ENCODE results near the gene RPL27. TPM values are rescaled to one million over a fixed set of nuclear protein-coding genes. Genes with fewer than 3 reads are reported as not detected.
"Not testable (repeated sequence)": the region's sequence is repeated elsewhere in the genome, so short reads cannot be mapped to it uniquely, and the experiment has no call there.

Gene RPL27
- total RNA-seq, 1 donor from 2014 or later = 851 TPM

DNA sequence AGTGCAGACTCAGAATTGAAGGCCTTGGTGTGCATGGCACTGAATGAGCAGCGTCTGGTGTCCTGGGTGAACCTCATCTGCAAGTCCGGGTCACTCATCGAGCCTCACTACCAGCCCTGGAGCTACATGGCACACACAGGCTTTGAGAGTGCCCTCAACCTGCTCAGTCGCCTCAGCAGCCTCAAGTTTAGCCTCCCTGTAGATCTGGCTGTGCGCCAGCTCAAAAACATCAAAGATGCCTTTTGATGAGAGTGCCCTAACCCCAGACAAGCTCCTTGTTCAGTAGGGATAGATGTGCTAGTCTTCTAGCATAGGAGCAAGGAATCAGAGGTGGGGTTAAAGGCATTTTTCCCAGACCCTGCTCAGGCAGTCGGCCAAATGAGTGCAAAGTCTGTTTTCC is 6.7 kb upstream of the RPL27 start:
- intact Hi-C loops (cut with micrococcal nuclease) = no loop called here

DNA sequence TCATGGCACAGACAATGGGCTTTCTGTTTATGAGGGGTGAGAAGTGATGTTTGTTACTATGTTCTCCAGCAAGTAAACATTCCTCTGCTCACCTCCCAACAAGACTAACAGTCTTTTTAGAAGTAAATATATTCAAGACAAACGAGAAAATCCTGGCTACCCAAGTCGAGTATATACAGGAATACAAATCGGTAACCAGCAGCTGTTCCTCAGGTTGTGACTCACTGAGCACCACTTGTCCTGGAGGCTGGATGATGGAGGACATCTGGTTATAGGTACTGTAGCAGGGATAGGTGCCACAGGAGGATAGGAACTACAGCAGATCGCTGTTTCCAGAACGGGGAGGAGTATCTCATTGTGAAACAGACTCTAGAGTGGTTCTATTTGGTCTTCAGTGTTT is 5.3 kb upstream of the RPL27 start:
- intact Hi-C loops (cut with micrococcal nuclease) = no loop called here

DNA sequence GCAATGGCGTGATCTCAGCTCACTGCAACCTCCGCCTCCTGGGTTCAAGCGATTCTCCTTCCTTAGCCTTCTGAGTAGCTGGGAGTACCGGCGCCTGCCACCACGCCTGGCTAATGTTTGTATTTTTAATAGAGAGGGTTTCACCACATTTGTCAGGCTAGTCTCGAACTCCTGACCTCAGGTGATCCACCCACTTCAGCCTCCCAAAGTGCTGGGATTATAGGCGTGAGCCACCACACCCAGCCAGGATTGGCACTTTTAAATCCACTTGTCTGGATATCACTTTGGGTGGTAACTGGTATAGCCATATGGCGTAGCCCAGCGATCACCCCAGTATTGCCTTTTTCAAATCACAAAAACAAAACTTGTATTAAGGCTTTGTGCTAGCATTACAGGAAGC is 4.3 kb upstream of the RPL27 start:
- intact Hi-C loops (cut with micrococcal nuclease) = not testable (repeated sequence)

DNA sequence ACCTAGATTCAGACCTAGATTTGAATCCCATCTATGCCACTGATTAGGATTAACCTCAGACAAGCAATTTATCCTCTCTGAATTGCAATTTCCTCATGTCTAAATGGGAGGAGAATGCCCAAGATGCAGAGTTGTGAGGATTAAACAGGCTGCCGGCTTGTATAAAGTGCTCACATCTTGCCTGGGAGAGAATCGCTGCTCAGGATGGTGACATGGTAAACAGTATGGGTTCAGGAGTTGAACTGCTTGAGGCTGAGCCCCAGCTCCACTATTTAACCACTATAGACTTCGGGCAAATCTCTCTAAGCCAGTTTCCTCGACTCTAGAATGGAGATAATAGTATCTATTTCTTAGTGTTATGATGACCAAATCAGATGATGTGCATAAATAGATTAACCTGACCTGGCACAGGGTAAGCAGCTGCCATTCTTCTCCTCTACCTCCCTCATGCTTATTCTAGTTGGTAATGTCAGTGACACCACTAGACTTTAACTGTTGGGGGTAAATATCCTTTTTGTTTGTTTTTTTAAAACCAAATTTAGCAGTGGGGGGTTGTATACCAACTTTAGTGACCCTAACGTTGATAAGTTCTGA is 732 bp upstream of the RPL27 start:
- intact Hi-C loops (cut with micrococcal nuclease) = loop anchor here (1.0 kb wide), 1 partner anchor 320 kb away; no protein-coding TSS in a partner anchor

DNA sequence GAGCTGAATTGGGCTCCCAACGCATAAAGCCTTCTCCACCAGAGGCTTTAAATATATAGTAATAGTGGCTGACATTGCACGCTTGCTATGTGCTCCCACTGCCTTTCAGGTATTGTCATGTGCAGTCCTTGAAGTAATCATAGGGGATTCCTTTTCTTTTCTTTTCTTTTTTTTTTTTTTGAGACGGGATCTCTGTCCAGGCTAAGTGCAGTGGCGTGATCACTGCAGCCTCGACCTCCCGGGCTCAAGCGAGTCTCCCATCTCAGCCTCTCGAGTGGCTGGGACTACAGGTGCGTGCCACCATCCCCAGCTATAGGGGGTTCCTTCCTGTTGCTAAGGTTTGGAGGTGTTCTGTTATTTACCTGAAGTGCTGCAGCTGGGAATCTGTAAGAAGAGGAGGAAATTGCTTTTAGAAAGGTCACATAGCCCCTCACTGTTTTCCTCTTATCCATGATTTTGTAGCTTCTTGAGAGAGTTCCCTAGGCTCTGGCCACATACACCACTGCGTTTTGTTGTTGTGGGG is 845 bp downstream of the RPL27 start:
- intact Hi-C loops (cut with micrococcal nuclease) = loop anchor here (2.0 kb wide), 2 partner anchors 362 to 390 kb away; partner anchors contain the start of genes RETREG3 and TUBG1

DNA sequence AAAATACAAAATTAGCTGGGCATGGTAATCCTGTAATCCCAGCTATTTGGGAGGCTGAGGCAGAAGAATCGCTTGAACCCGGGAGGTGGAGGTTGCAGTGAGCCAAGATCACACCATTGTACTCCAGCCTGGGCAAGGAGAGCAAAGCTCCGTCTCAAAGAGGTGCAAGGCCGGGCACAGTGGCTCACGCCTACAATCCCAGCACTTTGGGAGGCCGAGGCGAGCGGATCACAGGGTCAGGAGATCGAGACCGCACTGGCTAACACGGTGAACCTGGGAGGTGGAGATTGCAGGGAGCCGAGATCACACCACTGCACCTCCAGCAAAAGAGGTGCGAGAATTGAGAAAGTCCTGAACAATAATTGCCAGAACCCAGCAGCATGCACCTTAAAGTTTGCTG is 2.7 kb downstream of the RPL27 start:
- intact Hi-C loops (cut with micrococcal nuclease) = not testable (repeated sequence)

DNA sequence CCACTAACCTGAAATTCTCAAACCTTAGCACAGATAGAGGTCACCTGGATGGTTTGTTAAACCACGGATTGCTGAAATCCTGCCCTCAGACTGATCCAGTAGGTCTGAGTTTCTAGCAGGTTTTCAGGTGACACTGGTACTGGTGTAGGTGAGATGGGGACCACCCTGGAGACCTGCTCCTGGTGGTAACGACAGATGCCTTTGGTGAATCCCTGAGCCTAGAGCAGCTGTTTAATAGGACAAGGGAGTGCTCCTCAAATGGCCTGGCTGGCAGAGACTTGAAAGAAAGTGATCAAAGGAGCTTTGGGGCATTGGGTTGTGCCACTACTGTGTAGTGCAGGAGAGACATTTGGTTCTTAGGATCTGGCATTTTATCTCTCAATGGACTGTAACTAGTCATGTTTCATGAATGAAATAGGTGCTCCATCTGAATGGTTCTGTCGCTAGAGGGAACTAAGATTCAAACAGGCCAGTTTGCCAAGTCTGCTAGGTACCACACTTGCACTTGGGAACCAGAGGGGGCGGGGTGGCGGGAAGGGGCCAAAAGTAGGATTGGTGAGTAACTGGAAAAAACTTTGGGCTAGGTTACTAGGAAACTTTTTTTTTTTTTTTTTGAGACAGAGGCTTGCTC is 5.4 kb downstream of the RPL27 start:
- intact Hi-C loops (cut with micrococcal nuclease) = no loop called here

DNA sequence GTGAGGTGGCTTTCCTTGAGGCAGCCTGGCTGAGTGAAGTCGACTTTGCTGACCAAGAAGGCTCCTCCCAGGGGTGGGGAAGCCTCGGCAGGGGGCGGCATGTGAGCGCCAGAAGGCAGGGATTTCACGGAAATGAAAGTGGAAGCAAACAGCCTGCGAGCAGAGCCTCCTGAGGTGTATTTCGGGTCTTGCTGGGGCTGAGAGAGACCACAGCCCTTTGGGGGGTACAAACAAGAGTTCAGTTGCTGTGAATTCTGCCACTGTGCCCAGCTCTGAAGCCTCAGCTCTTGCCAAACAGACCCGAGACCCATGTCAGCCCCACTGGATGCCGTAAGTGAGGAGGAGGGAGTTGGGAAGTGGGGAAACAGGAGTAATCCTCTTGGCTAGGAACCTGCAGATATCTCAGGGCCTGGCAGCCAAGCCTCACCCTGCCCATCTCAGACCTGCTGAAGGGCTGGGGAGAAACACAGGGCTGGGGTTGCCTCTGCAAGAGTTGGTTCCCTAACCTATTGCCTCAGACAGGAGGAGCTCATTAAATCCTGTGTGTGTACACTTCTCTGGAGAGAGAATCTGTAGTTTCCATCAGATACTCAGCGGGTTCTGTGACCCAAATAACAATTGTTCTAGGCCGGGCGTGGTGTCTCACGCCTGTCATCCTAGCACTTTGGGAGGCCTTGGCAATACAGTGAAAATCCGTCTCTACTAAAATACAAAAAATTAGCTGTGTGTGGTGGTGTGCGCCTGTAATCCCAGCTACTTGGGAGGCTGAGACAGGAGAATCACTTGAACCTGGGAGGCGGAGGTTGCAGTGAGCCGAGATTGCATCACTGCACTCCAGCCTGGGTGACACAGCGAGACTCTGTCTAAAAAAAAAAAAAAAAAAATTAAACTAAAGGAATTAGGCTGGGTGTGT is 8.7 kb downstream of the RPL27 start, which contains the start of gene IFI35:
IFI35 (plus strand) TSS at position 146 of the 913 bp plus-strand sequence; CDS start at position 310, 164 bp downstream.
- intact Hi-C loops (cut with micrococcal nuclease) = loop anchor here (1.0 to 2.0 kb wide), 7 partner anchors 9 to 353 kb away; partner anchors contain the start of genes AARSD1, BRCA1, PTGES3L and RPL27

DNA sequence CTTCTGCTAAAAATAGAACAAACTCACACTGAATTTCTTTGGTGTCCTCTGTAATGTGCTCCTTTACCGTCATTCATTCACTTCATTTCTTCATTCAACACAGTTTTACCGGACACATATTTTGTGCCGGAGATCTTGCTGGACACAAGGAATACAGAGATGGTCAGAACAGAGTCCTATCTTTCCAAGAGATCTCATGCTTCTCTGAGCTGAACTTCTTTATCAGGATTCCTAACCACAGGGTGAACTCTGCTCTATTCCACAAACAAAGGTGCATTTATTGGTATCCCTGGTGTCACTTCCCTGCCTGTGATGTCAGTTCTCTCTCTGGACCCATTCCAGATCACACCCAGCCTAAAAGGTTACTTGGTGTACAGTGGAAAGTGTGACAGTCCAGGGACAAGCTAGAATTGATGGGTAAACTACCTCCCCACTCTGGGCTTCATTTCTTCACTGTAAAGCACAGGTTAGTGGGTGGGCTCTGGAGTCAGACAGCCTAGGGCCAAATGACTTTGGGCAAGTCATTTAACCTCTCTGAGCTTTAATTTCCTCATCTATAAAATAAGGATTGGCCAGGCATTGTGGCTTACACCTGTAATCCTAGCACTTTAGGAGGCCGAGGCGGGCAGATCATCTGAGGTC is 12.6 kb downstream of the RPL27 start:
- intact Hi-C loops (cut with micrococcal nuclease) = no loop called here

DNA sequence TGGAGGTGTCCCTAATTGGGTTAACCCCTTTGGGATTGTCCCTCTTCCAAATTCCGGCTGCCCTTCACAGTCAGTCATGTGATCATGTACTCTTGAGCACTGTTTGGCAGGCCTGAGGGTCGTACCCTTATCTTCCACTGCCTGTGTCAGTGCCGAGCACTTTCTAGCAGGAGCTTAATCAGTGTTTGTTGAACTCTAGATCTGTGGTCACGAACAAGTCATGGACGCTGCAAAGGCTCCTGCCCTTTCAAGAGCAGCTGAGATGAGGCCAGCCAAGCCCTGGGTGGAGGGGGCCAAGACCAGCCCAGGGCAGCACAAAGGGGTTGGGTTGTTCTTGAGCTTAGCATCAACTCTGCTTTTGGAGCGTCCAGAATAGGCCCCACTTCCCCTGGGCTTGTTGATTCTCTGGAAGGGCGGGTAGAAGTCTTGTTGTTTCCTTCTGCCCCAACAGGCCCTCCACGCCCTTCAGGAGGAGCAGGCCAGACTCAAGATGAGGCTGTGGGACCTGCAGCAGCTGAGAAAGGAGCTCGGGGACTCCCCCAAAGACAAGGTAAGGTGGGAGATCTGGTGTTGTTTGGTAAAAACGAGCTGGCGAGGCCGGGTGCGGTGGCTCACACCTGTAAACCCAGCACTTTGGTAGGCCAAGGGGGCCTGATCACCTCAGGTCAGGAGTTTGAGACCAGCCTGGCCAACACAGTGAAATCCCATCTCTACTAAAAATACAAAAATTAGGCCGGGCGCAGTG is 13.7 kb downstream of the RPL27 start:
- intact Hi-C loops (cut with micrococcal nuclease) = no loop called here

DNA sequence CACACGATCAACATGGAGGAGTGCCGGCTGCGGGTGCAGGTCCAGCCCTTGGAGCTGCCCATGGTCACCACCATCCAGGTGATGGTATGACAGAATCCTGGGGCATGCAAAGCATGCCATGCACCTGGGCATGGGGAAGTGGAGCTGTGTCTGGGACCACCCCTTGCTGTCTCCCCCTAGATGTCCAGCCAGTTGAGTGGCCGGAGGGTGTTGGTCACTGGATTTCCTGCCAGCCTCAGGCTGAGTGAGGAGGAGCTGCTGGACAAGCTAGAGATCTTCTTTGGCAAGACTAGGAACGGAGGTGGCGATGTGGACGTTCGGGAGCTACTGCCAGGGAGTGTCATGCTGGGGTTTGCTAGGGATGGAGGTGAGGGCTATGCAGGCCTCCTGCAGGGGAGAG is 15.1 kb downstream of the RPL27 start:
- intact Hi-C loops (cut with micrococcal nuclease) = no loop called here

DNA sequence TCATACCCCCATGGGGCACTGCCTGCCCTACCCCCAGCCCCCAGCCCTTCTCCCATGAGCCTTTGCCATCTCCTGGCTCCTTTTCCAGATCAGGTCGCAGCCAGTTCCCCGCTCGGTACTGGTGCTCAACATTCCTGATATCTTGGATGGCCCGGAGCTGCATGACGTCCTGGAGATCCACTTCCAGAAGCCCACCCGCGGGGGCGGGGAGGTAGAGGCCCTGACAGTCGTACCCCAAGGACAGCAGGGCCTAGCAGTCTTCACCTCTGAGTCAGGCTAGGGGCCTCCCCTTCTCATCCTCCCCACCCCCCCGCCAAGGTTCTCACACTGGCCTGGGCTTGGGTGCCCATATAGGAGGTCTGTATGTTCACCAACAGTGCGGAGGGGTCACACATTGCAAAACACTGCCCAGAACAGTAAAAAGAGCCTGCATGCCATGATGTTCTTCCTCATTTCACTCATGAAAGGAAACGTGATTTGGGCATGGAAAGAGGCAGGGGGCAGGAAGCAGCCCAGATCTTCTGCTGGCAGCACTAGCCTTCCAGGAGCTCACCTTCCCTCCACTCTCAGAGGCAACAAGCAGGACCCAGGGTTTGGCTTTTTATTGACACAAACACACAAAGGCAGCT is 15.9 kb downstream of the RPL27 start:
- intact Hi-C loops (cut with micrococcal nuclease) = no loop called here

DNA sequence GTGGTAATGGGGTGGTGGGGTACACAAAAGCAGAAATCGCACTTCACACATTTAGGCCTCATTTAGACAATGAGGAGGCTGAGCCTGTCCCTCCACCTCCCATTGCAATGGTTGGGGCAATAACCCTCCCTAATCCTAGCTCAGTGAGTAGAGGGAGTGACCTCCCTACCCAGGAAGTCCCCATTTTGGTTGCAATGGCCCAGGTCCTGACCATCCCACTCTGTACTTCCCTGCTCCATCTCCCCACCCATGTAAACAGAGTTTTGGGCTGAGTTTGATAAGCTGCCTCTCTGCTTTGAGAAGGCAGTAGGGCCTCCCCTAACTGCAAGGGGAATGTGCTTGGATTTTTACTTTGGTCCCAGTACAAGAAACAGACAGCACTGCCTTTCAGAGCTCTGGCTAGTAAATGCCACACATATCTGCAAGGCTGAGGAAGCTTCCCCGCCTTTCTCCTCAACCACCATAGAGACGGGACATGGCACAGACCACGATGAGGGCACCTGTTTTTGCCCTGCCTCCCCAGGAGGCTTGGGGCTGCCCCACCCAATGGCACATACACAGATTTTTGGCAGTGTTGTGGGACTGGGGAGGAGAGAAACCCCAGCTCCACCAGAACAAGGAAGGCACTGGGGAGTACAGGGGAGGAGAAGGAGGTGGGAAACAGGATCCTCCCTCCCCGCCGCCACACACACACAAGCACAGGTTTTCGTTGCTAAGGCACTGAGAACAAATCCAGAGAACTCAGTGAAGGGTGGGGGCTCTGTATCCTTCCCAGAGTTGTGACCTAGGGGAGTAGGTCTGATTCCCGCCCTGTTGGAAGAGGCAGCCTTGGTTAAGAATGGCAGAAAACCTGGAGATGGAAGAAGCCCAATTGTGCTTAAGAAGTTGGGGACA is 16.7 kb downstream of the RPL27 start:
- intact Hi-C loops (cut with micrococcal nuclease) = no loop called here

DNA sequence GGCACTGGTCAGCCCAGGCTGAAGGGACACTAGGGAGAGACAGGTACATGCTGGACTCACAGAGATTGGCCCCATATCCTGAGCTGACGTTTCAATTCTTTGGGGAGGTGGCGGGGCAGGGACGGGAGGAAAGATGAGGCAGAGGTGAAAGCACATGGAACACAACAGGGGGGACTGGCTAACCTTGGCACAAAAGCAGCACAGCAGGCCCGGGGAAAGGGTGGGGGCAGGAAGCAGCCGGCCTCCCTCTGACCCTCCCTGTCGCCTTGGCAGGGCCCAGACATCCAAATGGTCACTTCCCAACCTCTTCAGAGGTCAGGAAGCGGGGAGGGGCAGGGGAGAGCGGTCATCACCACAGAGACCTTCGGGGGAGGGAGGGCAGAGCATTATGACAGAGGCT is 17.4 kb downstream of the RPL27 start:
- intact Hi-C loops (cut with micrococcal nuclease) = no loop called here

DNA sequence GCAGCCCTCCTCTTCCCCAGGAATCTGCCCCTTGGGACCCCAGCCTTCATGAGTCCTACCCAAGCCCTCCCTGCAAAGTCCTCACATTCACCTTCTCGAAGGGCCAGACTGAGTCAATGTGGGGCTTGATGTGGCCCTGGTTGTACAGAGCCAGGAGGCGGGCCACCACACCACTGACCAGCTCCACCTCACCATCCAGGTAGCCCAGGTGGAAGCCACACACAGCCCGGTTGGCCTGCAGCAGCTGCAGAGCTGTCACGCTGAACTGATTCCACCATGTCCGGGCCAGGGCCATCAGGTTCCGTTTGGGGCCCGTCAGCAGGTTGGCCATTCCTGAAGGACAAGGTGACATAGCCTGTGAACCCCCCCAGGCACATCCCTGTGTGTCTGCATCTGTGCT is 18.0 kb downstream of the RPL27 start:
- intact Hi-C loops (cut with micrococcal nuclease) = no loop called here

DNA sequence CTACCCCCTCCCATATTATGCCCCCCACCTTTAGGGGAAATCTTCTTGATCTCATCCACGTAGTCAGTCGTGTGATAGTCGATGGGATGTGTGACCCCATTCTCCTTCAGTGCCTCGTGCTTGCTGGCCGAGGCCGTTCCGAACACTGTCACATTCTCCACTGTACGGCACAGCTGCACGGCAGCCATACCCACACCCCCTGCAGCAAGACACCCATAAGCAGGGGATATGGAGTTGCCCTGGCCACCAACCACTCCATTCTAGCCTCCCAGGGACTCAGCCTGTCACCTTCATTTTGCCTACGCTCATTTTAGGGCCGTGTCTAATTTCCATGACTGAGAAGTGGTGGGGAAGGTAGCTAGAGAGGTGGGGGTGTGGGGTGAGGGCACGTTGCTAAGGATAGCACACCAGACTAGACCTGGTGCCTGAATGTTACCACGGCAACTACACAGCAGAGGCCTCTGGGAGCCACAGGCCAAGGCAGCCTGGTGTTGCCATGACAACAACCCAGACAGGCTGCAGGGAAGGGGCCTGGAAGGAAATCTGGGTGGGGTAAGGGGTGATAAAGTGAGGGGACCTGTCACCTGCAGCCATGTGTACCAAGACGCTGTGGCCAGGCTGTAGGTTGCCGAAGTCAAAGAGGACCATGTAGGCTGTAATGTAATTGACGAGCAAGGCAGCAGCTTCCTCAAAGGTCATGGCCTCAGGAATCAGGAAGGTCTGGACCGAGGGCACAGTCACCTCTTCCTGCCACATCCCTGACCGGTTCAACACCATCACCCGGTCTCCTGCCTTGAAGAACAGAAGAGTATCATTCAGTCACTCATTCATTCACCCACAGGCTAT is 20.0 kb downstream of the RPL27 start:
- intact Hi-C loops (cut with micrococcal nuclease) = no loop called here

DNA sequence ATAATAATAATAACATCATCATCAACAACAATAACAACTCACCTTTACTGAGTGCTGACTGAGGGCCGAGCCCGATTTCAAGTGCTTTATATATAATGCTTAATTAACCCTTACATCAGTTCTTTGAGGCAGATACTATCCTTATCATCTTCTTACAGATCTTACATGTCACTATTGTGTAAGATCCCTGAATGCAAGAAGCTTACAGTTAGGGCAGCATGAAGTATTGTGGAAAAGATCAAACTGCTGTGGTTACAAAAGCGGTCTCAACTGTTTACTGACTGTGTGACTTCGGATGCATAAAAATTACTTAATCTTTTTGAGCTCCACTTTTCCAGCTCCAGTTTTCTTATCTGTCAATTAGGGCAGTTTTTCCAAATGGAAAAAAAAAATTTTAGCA is 20.7 kb downstream of the RPL27 start:
- intact Hi-C loops (cut with micrococcal nuclease) = no loop called here

DNA sequence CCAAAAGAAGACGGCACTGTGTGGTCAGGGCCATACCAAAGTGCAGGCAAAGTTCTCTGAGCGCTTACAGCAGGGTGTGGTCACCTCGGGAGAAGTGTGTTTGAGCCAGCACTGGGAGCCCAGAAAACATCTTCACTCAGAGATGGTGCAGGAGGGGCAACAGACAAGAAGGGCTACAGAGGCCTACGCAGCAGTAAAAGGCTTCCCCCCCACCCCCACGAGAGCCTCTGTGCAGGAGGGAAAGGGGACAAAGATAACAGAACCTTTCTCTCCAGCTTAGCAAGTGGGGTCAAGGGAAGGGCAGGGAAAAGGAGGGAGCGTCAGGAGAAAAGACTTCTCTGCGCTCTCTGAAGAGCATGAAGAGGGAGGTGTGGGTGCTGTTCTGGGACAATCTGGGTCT is 21.2 kb downstream of the RPL27 start:
- intact Hi-C loops (cut with micrococcal nuclease) = no loop called here

All from T-helper 1 cell treated with Interleukin-12 subunit alpha and Interleukin-12 subunit beta and Interleukin-4 antibody, amounts not matched to agents 30 ng/mL and 1 ng/mL, for 36 hours (primary cell).